IPS-18c (cell line): Measurements from ENCODE around the gene SCGB3A1.

Source experiments
- H3K4me3 ChIP-seq: 2 replicates; pipeline ENCODE4 v1.7.0; 2013; ENCODE audit warnings: low read depth, mild to moderate bottlenecking, low read length, moderate library complexity; ENCODE audit not compliant: insufficient read depth
- H3K9me3 ChIP-seq: one replicate; pipeline ENCODE4 v1.6.1; 2013; ENCODE audit warnings: mild to moderate bottlenecking, low read length, moderate library complexity; ENCODE audit not compliant: control insufficient read depth, insufficient read depth

The SCGB3A1 gene, protein sequence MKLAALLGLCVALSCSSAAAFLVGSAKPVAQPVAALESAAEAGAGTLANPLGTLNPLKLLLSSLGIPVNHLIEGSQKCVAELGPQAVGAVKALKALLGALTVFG

DNA sequence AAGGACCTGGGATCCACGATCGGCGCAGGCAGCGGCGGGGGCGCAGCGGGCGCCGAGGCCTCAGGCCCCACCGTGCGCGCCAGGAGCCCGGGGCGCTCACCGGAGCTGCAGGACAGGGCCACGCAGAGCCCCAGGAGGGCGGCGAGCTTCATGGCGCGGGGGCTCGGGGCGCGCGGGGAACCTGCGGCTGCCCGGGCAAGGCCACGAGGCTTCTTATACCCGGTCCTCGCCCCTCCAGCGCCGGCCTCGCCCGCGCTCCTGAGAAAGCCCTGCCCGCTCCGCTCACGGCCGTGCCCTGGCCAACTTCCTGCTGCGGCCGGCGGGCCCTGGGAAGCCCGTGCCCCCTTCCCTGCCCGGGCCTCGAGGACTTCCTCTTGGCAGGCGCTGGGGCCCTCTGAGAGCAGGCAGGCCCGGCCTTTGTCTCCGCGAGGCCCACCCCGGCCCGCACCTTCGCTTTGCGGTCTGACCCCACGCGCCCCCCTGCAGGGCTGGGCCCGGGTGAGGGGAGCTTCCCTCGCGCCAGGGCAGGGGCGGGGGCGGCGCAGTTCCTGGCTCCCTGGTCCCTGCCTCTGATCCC lies at the start of gene SCGB3A1:
Gene SCGB3A1 (minus strand): TSS at position 189 of the 577 bp plus-strand sequence. CDS start 37 bp downstream, at position 152.
- Histone ChIP-seq H3K4me3 (peak within 1 kb of the TSS; percentile 53), H3K9me3 (no peaks in the 10 kb centered on the region)

DNA sequence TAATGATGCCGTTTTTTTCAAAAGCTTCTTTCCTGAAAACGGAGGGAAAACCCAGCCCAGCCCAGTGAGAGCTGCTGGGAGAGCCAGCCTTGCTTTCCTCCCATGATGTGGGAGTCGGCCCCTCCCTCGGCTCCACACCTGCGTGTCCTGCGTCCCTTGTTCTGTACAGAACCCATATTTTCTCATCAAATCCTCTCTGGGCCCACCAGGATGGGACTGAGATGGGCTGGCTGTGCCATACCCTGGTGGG lies 49.2 kb upstream of the SCGB3A1 start:
- no peak overlapping the region for H3K4me3 ChIP-seq
- no peaks in the 10 kb centered on the region for H3K9me3 ChIP-seq

DNA sequence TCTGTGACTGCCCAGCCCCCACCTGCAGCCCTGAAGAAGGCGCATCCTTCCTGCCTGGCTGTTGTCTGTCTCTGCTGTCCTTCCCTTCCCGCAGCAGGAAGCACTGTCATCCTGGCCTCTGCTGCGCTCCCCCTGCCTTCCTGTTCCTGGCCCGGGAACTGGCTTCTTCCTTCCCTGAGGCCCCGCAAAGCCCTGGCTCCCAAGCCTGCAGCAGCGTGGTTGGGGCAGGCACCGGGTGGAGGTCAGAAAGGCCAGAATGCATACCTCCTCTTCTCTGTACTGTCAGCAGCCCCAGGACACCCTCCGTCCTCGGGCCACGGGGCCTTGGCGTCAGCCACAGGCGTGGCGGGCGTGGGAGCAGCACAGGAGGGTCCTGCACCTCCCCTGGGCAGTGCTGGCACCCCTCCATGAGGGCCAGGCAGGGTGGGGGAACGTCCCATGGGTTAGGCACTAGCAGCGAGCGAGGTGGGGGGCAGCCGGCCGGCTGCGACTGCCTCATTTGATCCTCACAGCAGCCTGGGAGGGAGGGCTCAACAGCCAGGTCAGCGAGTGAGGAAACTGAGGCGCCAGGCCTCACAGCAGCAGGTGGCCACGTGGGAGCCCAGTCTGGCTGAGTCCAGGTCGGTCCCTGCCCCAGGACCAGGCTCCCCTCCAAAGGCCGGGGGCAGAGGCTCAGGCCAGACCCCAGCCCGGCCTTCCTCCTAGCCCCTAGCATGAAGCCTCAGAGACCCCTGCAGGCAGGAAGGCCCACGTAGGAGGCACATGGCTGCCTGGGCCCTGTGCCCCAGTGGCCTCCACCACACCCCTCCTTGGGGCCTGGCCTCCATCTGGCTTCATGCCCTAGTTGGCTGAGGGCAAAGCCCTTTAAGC lies 48.7 kb upstream of the SCGB3A1 start:
- no peak overlapping the region for H3K4me3 ChIP-seq
- H3K9me3 ChIP-seq: no peaks in the 10 kb centered on the region

DNA sequence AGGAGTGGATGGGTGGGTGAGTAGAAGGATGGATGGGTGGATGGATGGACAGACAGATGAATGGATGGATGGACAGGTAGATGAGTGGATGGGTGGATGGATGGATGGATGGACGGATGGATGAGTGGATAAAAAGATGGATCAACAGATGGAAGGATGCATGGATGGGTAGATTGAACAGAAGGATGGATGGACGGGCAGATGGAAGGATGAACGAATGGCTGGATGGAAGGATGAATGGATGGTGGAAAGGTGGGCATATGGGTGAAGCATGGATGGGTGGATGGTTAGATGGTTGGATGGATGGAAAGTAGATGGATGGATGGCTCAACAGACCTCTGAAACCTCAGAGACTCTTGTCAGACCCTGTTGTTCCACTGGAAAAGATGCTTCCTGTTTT lies 48.0 kb upstream of the SCGB3A1 start:
- H3K9me3 ChIP-seq: no peaks in the 10 kb centered on the region

DNA sequence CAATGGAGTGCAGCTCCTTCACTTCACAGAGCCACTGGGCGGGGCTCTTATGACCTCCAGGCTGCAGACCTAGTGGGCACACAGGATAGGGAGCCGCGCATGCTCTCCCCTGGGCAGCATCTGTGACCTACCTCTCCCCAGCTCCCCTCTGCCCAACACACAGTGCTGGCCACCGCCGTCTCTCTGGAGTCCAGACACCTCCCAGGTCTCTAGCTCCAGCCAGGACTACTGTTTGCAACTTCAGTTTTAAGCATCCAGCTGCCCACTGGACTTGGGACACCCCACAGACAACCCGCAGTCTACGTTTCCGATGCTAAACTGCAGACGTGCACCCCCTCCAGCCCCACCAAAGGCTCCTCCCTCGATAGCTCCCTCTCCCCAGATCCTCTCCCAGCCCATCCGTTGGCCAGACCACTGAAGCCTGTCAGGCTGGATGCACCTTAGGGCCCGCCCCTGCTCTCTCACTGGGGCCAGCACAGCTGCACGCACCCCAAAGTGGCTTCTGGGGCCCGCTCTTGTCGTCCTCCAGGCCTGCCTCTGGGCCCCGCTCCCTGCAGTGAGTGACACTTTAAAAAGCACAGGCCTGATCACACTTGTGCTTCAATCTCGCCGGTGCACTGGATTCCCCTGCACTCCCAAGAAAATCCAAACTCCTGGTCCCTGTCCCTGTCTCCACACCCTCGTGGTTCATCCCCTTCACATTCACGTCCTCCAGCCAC lies 46.8 kb upstream of the SCGB3A1 start:
- Histone ChIP-seq H3K9me3 (no peaks in the 10 kb centered on the region), H3K4me3 (no peak overlapping the region)

More for the DNA sequence above, 48.0 kb upstream of the SCGB3A1 start:
- no peak overlapping the region for H3K4me3 ChIP-seq

DNA sequence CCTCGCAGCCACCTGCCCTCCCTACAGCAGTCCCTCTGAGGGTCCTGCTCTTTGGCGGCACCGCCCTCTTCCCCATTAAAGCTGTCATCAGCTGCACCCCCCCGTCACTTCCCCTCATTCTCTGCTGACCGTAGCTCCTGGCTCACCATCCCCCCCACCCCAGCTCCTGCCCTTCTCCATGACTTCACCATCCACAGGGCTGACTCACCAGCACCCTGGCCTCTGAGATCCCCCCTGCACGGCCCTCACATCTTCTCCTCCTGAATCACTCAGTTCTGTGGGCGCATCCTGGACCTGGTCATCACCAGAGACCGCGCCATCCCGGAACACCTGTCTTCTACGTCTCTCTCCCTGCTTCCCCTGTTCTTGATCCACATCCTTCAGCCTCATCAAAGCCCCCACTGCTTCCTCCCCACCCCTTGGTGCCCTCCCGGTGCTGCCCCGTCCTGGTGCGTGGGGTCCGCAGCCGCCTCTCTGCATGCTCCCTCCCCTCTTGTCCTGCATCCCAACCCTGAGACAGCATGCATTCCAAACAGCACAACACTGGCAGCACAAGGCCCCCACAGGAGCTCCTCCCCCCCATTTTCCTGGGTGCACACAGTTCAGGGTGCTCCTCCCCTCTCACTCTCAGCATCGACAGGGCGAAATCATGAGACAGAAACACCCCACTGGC lies 45.2 kb upstream of the SCGB3A1 start:
- H3K9me3 ChIP-seq: no peaks in the 10 kb centered on the region
- H3K4me3 ChIP-seq: no peak overlapping the region

DNA sequence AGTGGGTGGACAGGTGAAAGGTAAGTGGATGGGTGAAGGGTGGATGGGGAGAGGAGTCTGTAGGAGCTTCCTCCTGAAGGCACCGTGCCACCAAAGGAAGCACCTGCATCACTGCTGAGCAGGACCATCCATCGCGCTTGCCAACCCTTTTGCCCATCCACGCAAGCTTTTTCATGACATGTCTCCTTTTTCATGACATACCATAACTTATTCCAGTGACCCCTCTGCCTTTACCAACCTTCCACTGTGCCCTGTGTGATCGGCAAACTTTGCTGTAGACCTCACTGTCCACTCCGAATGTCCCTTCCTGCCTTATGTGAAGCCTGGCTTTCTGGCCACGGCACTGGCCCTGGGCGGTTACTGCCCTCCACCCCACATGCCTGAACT lies 44.7 kb upstream of the SCGB3A1 start:
- no peaks in the 10 kb centered on the region for H3K9me3 ChIP-seq
- no peak overlapping the region for H3K4me3 ChIP-seq

DNA sequence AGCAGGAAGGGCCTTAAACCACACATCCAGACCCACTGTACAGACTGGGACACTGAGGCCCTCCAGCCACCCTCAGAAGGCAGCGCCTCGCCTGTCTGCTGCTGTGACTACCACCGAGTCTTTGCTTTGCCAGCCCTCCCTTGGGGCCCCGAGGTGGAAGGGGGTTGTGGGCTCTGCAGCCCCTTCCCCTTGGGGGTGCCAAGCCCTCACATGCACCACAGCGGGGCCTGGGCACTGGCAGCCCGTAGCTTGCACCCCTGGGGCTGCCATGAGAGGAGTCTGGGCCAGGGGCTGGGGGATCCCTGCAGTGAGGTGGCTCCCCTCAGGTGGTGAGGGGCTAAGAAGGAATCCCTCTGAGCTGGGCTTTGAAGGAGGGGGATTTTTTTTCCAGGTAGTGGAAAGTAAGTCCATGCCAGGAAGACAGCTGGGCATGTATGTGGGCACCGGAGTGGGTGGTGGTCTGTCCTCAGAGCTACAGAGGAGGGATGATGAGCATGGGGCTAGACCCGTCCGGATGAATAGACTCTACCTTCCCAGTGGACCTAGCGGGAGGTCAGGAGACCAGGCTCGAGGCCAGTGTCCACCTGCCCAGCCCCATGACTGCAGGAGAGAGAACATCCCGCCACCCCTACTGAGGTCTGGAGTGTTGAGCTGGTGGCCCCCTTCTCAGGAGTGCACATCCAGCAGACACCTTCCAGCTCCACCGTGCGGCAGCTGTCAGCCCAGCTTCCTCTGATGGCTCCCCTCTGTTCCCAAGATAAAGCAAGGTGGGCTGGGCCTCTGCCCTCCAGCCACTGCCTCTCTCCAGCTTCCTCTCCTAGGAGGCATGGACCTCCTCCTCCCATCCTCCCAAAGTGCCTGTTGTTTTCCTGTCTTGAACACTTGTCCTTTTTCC lies 42.2 kb upstream of the SCGB3A1 start:
- H3K9me3 ChIP-seq: no peaks in the 10 kb centered on the region
- H3K4me3 ChIP-seq: no peak overlapping the region

DNA sequence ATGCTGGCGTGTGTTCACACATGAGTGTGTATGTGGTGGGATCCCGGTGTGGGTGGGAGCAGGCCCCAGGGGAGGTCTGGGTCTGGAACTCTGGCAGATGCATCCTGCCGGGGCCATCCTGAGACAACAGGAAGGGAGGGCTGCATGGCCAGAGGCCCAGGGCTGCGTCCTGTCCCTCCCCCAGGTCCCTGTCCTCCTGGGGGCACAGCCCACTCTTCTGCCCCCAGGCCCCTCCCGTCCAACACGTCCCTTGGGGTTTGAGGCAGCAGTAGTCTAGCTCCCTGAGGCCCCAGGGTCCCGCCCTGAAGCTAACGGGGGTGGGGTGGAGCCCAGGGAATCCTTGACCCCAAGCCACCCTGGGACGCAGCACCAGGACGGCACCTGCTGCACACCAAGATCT lies 41.5 kb upstream of the SCGB3A1 start:
- Histone ChIP-seq H3K9me3 (no peaks in the 10 kb centered on the region), H3K4me3 (no peak overlapping the region)

DNA sequence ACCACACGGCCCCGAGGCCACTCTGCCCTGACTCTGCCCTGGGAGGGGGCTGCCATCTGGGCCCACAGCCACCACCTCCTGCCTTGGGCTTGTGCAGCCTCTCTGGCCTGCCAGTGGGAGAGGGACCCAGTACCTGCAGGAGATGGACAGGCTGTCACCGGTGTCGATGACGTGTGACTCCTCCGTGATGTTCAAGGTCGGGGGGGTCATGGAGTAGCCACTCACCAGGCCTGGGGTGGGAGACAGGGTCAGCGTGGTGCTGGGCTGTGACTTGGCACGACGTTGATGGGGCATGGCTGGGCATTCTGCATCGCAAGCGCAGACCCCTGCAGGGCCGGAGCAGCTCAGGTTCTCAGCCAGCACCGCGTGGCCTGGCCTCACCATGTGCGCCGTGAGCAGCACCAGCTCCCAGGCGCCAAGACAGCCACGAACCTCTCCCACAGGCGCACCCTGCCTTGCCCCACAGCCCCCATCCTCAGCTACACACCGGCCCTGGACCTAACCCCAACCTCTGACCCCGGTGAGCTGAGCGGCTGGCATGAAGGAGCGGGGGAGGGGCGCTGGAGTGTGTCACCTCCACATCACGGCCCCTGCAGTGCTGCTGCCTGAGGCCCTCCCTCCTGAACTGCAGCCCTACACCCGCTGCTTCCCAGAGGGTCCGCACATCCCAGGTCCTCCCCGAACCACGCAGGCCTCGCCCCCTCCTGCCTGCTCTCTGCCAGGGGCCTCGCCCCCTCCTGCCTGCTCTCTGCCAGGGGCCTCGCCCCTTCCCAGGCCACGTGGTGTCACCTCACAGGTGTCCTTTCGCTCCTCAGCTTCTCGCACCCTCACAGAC lies 40.5 kb upstream of the SCGB3A1 start:
- Histone ChIP-seq H3K9me3 (no peaks in the 10 kb centered on the region), H3K4me3 (no peak overlapping the region)

DNA sequence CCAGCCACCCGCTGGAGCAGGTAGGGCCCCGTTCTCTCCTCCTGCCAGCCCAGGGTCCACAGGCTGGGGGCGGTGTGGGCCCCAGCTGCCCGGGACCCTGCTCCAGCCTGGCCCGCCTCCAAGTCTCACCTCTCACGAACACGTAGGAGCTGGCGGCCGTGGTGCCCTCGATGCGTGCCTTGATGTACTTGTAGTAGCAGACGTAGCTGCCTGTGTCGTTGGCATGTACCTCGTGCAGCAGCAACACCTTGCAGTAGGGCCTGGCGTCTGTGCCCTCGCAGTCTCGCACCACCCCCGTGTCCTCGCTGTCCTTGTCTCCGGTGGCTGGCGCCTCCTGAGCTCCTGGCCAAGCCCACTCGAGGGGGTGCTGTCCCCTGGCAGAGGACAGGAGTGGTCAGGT lies 39.1 kb upstream of the SCGB3A1 start:
- Histone ChIP-seq H3K9me3 (no peaks in the 10 kb centered on the region), H3K4me3 (no peak overlapping the region)

DNA sequence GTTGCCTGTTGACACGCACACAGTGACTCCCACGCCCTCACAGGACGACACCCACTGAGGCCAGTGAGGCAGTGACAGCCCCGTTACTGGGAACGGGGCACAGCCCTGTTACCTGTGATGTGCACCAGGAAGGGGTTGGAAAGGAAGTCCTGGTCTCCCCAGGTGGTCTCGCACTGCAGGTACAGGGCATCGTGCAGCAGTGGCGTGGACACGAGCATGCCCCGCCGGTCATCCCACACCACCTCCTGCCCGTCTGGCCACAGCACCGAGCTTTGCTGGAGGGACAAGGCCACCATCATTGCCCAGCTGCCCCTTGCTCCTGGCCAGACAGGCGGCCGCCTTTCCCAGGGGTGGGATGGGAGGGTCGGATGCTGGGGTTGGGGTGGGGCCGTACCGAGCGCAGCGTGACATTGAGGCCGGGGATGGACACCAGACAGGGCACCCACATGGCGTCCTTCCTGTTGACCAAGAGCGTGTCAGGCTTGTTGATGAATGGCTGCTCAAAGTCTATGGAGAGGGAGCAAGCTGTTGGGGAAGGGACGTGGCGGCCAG lies 38.6 kb upstream of the SCGB3A1 start:
- Histone ChIP-seq H3K4me3 (no peak overlapping the region), H3K9me3 (no peaks in the 10 kb centered on the region)

DNA sequence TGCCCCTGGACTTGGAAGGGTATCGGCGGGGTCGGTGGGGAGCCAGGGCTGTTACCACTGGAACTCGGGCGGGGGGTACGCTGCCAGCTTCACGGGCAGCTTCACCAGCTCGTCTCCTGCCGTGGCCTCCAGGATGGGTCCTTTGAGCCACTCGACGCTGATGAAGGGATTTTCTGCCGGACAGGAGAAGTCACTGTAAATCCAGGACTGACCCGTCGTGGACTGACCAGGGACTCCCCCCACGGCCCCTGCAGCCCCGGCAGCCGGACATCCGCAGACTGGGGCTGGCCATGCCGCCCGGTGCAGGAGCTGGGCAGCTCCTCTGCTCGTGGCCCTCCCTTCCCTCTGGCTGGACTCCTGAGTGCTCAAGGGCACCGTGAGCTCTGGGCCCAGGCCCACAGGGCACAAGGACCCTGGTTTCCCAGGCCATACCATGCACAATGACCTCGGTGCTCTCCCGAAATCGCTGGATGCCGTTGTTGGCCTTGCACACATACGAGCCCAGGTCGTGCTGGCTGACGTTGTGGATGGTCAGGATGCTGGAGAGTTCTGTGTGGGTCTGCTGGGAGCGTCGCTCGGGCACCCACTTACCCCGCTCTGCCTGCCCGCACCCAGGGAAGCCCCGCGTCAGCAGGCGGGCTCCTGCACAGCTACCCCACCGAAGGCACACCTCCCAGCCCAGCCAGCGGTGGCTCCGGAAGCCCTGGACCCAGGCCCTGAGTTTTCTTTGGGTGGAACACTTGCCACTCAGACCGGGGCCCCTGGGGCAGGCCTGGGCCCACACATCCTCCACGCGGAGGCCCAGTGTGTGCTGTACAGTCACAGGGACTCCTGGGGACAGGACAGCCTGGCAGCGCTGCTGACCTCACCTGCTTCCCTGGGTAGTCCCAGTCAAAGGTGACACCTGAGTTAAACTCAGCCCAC lies 37.8 kb upstream of the SCGB3A1 start:
- Histone ChIP-seq H3K9me3 (no peaks in the 10 kb centered on the region), H3K4me3 (no peak overlapping the region)

DNA sequence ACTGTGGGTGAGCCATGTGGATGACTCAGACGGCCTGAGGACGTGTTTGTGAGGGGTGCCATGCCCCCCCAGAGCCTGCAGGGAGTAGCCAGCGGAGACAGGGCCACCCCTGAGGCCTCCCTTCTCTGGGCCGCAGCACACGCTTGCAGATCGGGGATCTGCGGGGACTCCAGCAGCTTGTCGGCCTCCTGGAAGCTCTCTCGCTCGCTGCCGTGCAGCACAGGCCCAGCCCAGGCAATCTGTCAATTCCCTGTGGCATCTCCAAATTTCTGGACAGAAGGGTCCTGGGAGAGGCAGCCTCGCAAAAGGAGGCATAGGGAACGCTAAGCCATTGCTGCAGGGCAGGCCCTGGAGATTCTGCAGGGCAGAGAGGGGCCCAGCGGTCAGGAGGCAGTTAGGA lies 36.9 kb upstream of the SCGB3A1 start:
- Histone ChIP-seq H3K9me3 (no peaks in the 10 kb centered on the region), H3K4me3 (no peak overlapping the region)
